HCT116 (cell line): ENCODE results near the gene CCNB2. TPM values are rescaled to one million over a fixed set of nuclear protein-coding genes. Genes with fewer than 3 reads are reported as not detected.
A peak's percentile ranks its signal among the peaks of the same experiment; 100 is the strongest.

Experiments used
- ATAC-seq: fragments of 200-7000 bp; cut with Tn5 transposase; 2 replicates; pipeline ENCODE4 v1.9.1; 2020; ENCODE audit warnings: mild to moderate bottlenecking, moderate library complexity
- BruUV-seq: library from RNA; stranded (reverse); fragments of 400-500 nt; replicated peaks from 2 replicates; lab custom pipeline; 2021; lab: Mats Ljungman, UMichigan
- CTCF ChIA-PET: fragments of 300-600 bp; sonication (Branson Sonifier 250); formaldehyde crosslinking; loops from one replicate; lab custom pipeline; 2021; ENCODE audit warnings: antibody characterized with exemption; lab: Charles Lee
- POLR2A ChIA-PET: fragments of 300-600, 350-600 bp; sonication (Branson Sonifier 250); formaldehyde crosslinking; loops from one replicate; lab custom pipeline; 2021; ENCODE audit warnings: antibody characterized with exemption; lab: Charles Lee
- RAD21 ChIA-PET, 2 experiments: fragments of 300-600 bp; sonication (Branson Sonifier 250); formaldehyde crosslinking; loops; one replicate each; lab custom pipeline; 2023; ENCODE audit warnings: low total read pairs in 2 of 2; ENCODE audit not compliant: uncharacterized antibody in 2 of 2, unreplicated experiment in 2 of 2, low non-redundant PET in 1 of 2; lab: Charles Lee
- DNase-seq: peaks from one replicate; pipeline ENCODE4 v3.0.0-alpha.2; 2010; ENCODE audit warnings: low read depth, low spot score
- H2AFZ ChIP-seq: fragments of 200-600 bp; shearing (Covaris generic), sonication (generic); 2 replicates; pipeline ENCODE4 v1.6.1; 2017; ENCODE audit warnings: low read depth, mixed run types, mixed read lengths, antibody characterized with exemption, low read length; ENCODE audit not compliant: poor library complexity, severe bottlenecking
- H3K27ac ChIP-seq: 2 replicates; pipeline ENCODE4 v1.5.1; 2012; ENCODE audit warnings: low read depth, low read length
- H3K27me3 ChIP-seq: fragments of 200-600 bp; sonication (generic); 2 replicates; pipeline ENCODE4 v1.6.1; 2016; ENCODE audit warnings: mixed run types, low read length, mixed read lengths; ENCODE audit not compliant: insufficient read depth
- H3K36me3 ChIP-seq, 2 experiments: fragments of 200-500 bp in 1 of 2; fragments of 200-600 bp in 1 of 2; sonication (Bioruptor generic) in 1 of 2; sonication (generic) in 1 of 2; 2 replicates each; pipeline versions ENCODE4 v1.5.1 to v1.6.1; 2014 to 2016; ENCODE audit warnings: low read length in 2 of 2, inconsistent platforms in 1 of 2, mixed read lengths in 1 of 2, mixed run types in 1 of 2; ENCODE audit not compliant: insufficient read depth in 2 of 2, control insufficient read depth in 1 of 2
- H3K4me1 ChIP-seq, 2 experiments: fragments of 200-600 bp in 1 of 2; sonication (generic) in 1 of 2; 2 replicates each; pipeline versions ENCODE4 v1.5.1 to v1.6.1; 2012 to 2017; ENCODE audit warnings: low read length in 2 of 2, inconsistent platforms in 1 of 2, mild to moderate bottlenecking in 1 of 2, mixed read lengths in 1 of 2, mixed run types in 1 of 2, moderate library complexity in 1 of 2; ENCODE audit not compliant: insufficient read depth in 2 of 2, control insufficient read depth in 1 of 2
- H3K4me2 ChIP-seq: fragments of 200-600 bp; sonication (generic); 2 replicates; pipeline ENCODE4 v1.6.1; 2017; ENCODE audit warnings: mixed run types, low read length, mixed read lengths
- H3K4me3 ChIP-seq, 2 experiments: fragments of 200-600 bp in 1 of 2; sonication (generic) in 1 of 2; replicated peaks in 1 of 2; 2 replicates each; pipeline ENCODE4 v1.5.1; 2011 to 2016; ENCODE audit warnings: low read length in 2 of 2, control low read depth in 1 of 2, low read depth in 1 of 2, mild to moderate bottlenecking in 1 of 2, mixed read lengths in 1 of 2, mixed run types in 1 of 2
- H3K79me2 ChIP-seq: fragments of 200-600 bp; sonication (generic); 2 replicates; pipeline ENCODE4 v1.6.1; 2017; ENCODE audit warnings: mild to moderate bottlenecking, mixed run types, low read length, moderate library complexity, mixed read lengths; ENCODE audit not compliant: insufficient read depth
- H3K9ac ChIP-seq: fragments of 200-600 bp; sonication (generic); 2 replicates; pipeline ENCODE4 v1.6.1; 2016; ENCODE audit warnings: low read length, mixed read lengths
- H3K9me2 ChIP-seq: fragments of 200-600 bp; sonication (generic), shearing (Covaris generic); 2 replicates; pipeline ENCODE4 v1.6.1; 2017; ENCODE audit warnings: mixed run types, mild to moderate bottlenecking, moderate library complexity; ENCODE audit not compliant: insufficient read depth
- H3K9me3 ChIP-seq, 2 experiments: fragments of 200-500 bp in 1 of 2; fragments of 200-600 bp in 1 of 2; sonication (Bioruptor generic) in 1 of 2; sonication (generic) in 1 of 2; 2 replicates each; pipeline ENCODE4 v1.6.1; 2014 to 2017; ENCODE audit warnings: low read length in 2 of 2, mixed read lengths in 2 of 2, inconsistent platforms in 1 of 2, low read depth in 1 of 2, mild to moderate bottlenecking in 1 of 2, mixed run types in 1 of 2, moderate library complexity in 1 of 2; ENCODE audit not compliant: control insufficient read depth in 1 of 2, insufficient read depth in 1 of 2
- H4K20me1 ChIP-seq: fragments of 200-600 bp; sonication (generic), shearing (Covaris generic); 2 replicates; pipeline ENCODE4 v1.6.1; 2017; ENCODE audit warnings: mixed run types, mild to moderate bottlenecking, moderate library complexity; ENCODE audit not compliant: insufficient read depth
- ELF1 ChIP-seq: IDR thresholded peaks from 2 replicates; pipeline ENCODE4 v1.6.1; 2012; ENCODE audit warnings: low read depth, borderline replicate concordance
- EZH2phosphoT487 ChIP-seq: fragments of 200-600 bp; IDR thresholded peaks from 2 replicates; pipeline ENCODE4 v1.6.1; 2018; ENCODE audit warnings: antibody characterized with exemption, borderline replicate concordance
- FOSL1 ChIP-seq: IDR thresholded peaks from 2 replicates; pipeline ENCODE4 v1.6.1; 2012; ENCODE audit warnings: low read depth
- POLR2AphosphoS5 ChIP-seq: IDR thresholded peaks from 2 replicates; pipeline ENCODE4 v1.6.1; 2011; ENCODE audit warnings: mild to moderate bottlenecking, low read depth, low read length, moderate library complexity
- YY1 ChIP-seq: IDR thresholded peaks from 2 replicates; pipeline ENCODE4 v1.6.1; 2011; ENCODE audit warnings: low read length, low read depth, moderate library complexity, mild to moderate bottlenecking; ENCODE audit not compliant: insufficient replicate concordance; ENCODE audit errors: extremely low read depth
- intact Hi-C: fragments of 100-400 bp; cut with micrococcal nuclease; formaldehyde crosslinking; loops from 2 replicates; pipeline ENCODE4 v1.10.0; 2022
- total RNA-seq: library from RNA; stranded (reverse); gene quantifications from one replicate; pipeline ENCODE4 v1.2.1, GENCODE V29; 2021; ENCODE audit not compliant: unreplicated experiment
- TF ChIP-seq, protein P1 (sequence below): IDR thresholded peaks from 2 replicates; pipeline ENCODE4 v1.6.1; 2012
- TF ChIP-seq, protein P2 (sequence below): IDR thresholded peaks from 2 replicates; pipeline ENCODE4 v1.6.1; 2012; ENCODE audit warnings: low read depth

Gene CCNB2
- total RNA-seq, 1 experiment from 2014 or later = 88.7 TPM

DNA sequence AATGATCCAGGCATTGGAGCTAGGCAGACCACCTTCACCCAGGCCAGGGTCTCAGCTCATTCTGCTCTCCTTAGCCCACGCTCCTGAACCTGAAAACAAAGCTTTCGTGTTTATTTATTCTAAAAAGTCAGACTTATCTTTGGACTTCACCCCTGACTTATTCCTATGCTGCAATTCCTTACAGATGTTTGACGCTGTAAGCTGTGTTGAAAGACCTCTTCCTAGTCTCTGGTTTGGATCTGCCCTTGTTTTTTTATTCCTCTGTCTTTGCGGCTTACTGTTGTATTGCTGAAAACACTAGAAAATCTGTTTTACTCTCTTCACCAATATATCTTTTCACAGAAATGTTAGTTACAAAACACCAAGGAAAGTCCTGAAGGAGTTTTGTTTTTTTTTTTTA, 61.2 kb downstream of the CCNB2 start:
- Histone ChIP-seq H3K36me3 (0 out of 4 replicates have a peak, but pooled peaks cover 0 to 4% of the 10 kb centered on the region in 2 experiments), H3K79me2 (no peaks in the 10 kb centered on the region), H4K20me1 (no peaks in the 10 kb centered on the region), H3K4me2 (no peak overlapping the region; the same call in 1 of the 2 replicates), H3K4me1 (peaks cover 20 to 32% of the 10 kb centered on the region in 2 experiments), H3K9me2 (no peaks in the 10 kb centered on the region), H3K4me3 (no peak overlapping the region), H3K9me3 (no peaks in the 10 kb centered on the region), H3K9ac (no peak overlapping the region), H3K27ac (peak overlapping the region; percentile 5; the same call in 1 of the 2 replicates), H3K27me3 (no peaks in the 10 kb centered on the region), H2AFZ (no peak overlapping the region)
- RAD21 ChIA-PET = interaction anchor here in 1 of 2 experiments (2.0 kb wide), 1 partner anchor 363 kb away, joined by 7 read pairs; no protein-coding TSS in a partner anchor
- no peak for ATAC-seq
- no peak for TF ChIP-seq POLR2AphosphoS5
- TF ChIP-seq EZH2phosphoT487 = no peak
- TF ChIP-seq FOSL1 = no peak
- no peak for TF ChIP-seq YY1
- TF ChIP-seq, protein P1, sequence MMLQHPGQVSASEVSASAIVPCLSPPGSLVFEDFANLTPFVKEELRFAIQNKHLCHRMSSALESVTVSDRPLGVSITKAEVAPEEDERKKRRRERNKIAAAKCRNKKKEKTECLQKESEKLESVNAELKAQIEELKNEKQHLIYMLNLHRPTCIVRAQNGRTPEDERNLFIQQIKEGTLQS = no peak
- TF ChIP-seq, protein P2, sequence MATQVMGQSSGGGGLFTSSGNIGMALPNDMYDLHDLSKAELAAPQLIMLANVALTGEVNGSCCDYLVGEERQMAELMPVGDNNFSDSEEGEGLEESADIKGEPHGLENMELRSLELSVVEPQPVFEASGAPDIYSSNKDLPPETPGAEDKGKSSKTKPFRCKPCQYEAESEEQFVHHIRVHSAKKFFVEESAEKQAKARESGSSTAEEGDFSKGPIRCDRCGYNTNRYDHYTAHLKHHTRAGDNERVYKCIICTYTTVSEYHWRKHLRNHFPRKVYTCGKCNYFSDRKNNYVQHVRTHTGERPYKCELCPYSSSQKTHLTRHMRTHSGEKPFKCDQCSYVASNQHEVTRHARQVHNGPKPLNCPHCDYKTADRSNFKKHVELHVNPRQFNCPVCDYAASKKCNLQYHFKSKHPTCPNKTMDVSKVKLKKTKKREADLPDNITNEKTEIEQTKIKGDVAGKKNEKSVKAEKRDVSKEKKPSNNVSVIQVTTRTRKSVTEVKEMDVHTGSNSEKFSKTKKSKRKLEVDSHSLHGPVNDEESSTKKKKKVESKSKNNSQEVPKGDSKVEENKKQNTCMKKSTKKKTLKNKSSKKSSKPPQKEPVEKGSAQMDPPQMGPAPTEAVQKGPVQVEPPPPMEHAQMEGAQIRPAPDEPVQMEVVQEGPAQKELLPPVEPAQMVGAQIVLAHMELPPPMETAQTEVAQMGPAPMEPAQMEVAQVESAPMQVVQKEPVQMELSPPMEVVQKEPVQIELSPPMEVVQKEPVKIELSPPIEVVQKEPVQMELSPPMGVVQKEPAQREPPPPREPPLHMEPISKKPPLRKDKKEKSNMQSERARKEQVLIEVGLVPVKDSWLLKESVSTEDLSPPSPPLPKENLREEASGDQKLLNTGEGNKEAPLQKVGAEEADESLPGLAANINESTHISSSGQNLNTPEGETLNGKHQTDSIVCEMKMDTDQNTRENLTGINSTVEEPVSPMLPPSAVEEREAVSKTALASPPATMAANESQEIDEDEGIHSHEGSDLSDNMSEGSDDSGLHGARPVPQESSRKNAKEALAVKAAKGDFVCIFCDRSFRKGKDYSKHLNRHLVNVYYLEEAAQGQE = no peak
- TF ChIP-seq ELF1 = no peak
- intact Hi-C loops = no loop called here
- no peak for DNase-seq
- POLR2A ChIA-PET = no interaction called here
- CTCF ChIA-PET = interaction anchor here (1.2 kb wide), 1 partner anchor 363 kb away, joined by 6 read pairs; no protein-coding TSS in a partner anchor
- no TSS peak for BruUV-seq
